Cerebellar cortex (tissue), 1 donor: ENCODE results near the gene SLC41A2.
"Not testable (repeated sequence)": the region's sequence is repeated elsewhere in the genome, so short reads cannot be mapped to it uniquely, and the experiment has no call there.

ENCODE experiments used
- DNase-seq: peaks from one replicate; pipeline ENCODE4 v3.0.0-alpha.2; 2015; ENCODE audit warnings: low spot score

SLC41A2 gene

GRCh38 chr12:104958001-104958804, at the start of gene SLC41A2:
Gene SLC41A2, minus strand, starts transcription at chr12:104958290. Its CDS starts 29,763 bp downstream, at chr12:104928527.
- peak; percentile 57 for DNase-seq

- no peak for DNase-seq
Observed at GRCh38 chr12:105001476-105001875, 43.4 kb upstream of the SLC41A2 start.

GRCh38 chr12:104999347-104999685, 41.2 kb upstream of the SLC41A2 start:
- no peak for DNase-seq

GRCh38 chr12:104998423-104999346, 40.6 kb upstream of the SLC41A2 start:
- DNase-seq = no peak

GRCh38 chr12:104997541-104997940, 39.5 kb upstream of the SLC41A2 start:
- no peak for DNase-seq

GRCh38 chr12:104994336-104994735, 36.2 kb upstream of the SLC41A2 start:
- DNase-seq = no peak

GRCh38 chr12:104991565-104992128, 33.6 kb upstream of the SLC41A2 start:
- no peak for DNase-seq

GRCh38 chr12:104990950-104991349, 32.9 kb upstream of the SLC41A2 start:
- no peak for DNase-seq

- DNase-seq = peak; percentile 94
Observed at GRCh38 chr12:104986022-104986941, 28.2 kb upstream of the SLC41A2 start, which contains the start of gene NOPCHAP1. Gene NOPCHAP1, plus strand, starts transcription at chr12:104986316. Its CDS starts 37 bp downstream, at chr12:104986353.

- DNase-seq = no peak
Observed at GRCh38 chr12:104985206-104985605, 27.1 kb upstream of the SLC41A2 start.

GRCh38 chr12:104977688-104978087, 19.6 kb upstream of the SLC41A2 start:
- DNase-seq = not testable (repeated sequence)

GRCh38 chr12:104976703-104977102, 18.6 kb upstream of the SLC41A2 start:
- no peak for DNase-seq

- no peak for DNase-seq
Observed at GRCh38 chr12:104975587-104976343, 17.7 kb upstream of the SLC41A2 start.

- no peak for DNase-seq
Observed at GRCh38 chr12:104974626-104975290, 16.7 kb upstream of the SLC41A2 start.

GRCh38 chr12:104973250-104973649, 15.2 kb upstream of the SLC41A2 start:
- no peak for DNase-seq

GRCh38 chr12:104971306-104971705, 13.2 kb upstream of the SLC41A2 start:
- no peak for DNase-seq

- no peak for DNase-seq
Observed at GRCh38 chr12:104969343-104969742, 11.3 kb upstream of the SLC41A2 start.

GRCh38 chr12:104966677-104967076, 8.6 kb upstream of the SLC41A2 start:
- no peak for DNase-seq

GRCh38 chr12:104964856-104965205, 6.7 kb upstream of the SLC41A2 start:
- no peak for DNase-seq

- no peak for DNase-seq
Observed at GRCh38 chr12:104964167-104964855, 6.2 kb upstream of the SLC41A2 start.
